M059J (cell line): ENCODE measurements around the gene GUCA2A. TPM values are rescaled to one million over a fixed set of nuclear protein-coding genes. Genes with fewer than 3 reads are reported as not detected.
"Not testable (repeated sequence)": the region's sequence is repeated elsewhere in the genome, so short reads cannot be mapped to it uniquely, and the experiment has no call there.

Experiments used
- DNase-seq: peaks from one replicate; pipeline ENCODE4 v3.0.0-alpha.2; 2012; ENCODE audit warnings: low read depth
- total RNA-seq: library from RNA; depleted of rRNA; stranded (reverse); fragments of >200 nt; shearing (Covaris generic); gene quantifications from 2 replicates; pipeline ENCODE4 v1.2.3, GENCODE V29; 2014; rRNA removed

Gene GUCA2A, protein sequence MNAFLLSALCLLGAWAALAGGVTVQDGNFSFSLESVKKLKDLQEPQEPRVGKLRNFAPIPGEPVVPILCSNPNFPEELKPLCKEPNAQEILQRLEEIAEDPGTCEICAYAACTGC
- total RNA-seq, result not detected in 2 replicates

DNA sequence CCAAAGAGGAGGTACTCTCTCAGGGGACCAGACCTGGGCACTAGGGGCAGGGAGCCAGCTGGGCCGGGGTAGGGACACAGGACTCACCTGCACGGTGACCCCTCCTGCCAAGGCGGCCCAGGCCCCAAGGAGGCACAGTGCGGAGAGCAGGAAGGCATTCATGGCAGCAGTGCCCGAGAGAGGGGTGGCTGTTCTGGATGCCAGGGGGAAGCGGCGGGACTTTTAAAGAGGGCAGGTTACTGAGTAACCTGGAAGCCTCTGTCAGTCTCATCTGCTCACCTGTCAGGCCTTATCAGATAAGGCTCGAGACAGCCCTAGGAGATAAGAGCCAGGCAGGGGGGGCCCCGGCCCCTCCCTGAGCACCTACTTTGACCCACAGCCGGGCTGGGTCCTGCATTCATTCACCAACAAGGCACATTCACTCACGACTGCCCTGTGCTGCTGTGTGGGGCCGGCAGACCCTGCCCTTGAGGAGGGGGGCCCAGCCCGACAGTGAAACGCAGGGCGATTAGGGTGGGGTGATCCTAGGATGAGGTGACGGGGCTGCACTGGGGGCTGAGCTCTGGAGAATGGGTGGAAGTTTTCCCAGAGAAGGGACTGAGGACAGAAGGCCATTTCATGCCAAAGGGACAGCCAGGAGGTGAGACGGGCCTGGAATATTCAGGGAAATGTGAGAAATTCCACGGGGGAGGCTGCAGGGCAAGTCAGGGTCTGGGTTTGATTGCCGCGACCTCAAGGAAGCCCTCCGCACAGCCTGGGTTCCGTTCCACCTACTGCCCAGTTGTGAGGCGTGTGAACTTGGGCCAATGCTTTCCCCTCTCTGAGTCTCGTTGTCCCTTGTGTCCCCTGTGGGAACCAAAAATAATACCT is at the start of gene GUCA2A:
TSS of gene GUCA2A (minus strand) at position 195 of the 870 bp plus-strand sequence. CDS start at position 162, 33 bp downstream.
- DNase-seq, result no peak

DNA sequence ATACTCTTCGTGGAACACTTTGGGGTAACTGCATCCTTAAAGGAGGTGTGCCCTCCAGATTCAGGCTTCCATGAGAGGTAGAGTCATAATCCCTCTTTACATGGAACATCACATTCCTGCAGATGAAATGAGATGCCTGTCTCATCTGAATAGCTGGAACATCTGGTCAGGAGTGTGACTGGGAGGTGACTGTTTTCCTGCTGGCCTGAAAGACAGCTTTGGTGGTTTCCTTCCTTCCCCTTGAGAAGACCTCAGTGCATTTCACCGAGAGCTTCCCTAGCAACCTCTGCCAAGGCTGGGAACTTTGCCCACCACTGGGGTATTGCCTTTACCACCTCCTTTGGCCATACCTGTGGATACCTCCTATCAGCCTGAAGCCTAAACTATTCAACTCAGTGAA is 46.7 kb upstream of the GUCA2A start:
- peak; percentile 60 for DNase-seq

DNA sequence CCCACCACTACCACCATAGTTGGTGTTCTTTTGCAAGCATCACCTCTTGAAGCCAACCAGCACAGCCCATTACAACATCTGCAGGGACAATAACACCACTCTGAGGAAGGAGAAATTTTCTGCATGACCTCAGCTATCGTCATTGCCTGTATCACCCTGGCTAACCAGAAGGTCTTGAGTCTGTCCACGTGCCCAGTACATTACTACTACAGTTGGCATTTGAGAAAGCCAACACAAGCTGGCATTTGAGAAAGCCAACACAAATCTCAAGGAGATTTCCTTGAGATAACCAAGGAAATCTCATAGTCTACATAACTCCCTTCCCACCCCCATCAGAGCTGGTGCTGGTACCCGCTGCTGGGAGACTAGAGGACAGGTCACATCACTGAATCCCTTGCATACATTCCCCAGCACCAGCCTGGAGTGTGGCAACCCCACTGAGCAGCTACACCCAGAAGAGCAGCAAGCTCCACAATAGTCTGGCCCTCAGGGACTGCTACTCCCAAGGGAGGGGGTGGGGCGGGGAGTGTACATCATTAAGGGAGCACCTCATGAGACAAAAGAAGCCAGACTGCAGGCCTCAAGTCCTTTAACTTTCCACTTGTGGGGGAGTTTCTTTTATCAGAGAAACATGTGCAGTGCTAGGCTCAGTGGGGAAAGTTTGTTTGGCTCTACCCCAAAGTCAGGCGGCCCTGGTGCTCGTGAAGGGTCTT is 46.0 kb upstream of the GUCA2A start:
- DNase-seq, result peak; percentile 88

DNA sequence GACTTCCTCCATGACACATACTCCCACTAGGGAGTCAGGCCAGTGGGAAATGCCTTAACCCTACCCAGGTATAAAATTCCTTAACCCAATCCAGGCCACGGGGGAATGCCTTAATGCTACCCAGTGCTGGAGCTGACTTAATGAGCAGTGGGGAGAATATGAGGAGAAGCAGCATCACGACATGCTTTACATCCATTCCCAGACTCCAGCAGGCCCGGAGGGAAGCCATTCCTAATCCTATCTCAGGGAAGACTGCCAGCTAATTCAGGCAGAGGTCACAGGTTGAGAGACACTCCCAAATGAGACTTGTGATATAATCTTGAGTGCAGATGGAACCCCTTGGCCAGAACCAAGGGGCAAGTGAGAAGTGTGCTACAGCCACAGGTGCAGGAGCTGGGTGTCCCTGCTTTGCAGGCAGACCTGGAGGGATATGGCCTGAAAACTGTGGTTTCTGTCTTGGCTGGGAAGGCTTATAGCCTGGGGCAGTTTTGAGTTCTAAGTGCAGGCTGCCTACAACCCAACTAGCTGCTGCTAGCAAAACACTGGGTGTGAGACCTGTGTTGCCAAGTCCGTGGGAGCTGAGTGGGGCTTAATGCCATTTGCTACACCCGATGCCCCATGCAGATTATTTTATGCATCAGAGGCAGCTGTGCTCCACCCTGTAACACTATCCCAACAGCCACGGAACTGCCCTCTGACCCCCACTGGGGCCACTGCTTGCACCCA is 45.1 kb upstream of the GUCA2A start:
- peak; percentile 84 for DNase-seq

DNA sequence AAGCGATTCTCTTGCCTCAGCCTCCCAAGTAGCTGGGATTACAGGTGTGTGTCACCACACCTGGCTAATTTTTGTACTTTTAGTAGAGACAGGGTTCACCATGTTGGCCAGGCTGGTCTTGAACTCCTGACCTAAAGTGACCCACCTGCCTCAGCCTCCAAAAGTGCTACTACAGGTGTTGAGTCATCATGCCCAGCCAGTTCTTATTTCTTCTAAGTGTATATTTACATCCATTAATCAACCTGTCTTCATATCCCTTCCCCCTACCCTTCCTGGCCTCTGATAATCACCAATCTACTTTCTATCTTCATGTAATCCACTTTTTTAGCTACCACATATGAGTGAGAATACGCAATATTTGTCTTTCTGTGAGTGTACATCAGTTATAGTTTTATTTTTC is 42.4 kb upstream of the GUCA2A start:
- not testable (repeated sequence) for DNase-seq

DNA sequence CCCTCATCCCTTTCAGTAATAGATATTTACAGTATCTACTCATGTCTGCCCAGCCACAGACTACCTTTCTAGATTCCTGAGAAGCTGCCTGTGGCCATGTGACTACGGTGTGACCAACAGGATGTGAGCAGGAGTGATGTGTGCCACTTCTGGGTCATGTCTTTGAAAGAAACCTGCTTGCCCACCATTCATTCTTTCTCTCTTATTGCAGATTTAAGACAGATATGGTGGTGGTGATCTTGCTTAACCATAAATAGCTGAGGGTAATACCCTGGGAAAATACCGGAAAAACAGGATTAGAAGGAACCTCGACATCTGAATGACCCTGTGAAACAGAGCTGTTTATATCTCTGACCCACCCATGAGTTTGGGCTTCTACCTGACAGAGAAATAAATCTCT is 41.6 kb upstream of the GUCA2A start:
- peak; percentile 25 for DNase-seq

DNA sequence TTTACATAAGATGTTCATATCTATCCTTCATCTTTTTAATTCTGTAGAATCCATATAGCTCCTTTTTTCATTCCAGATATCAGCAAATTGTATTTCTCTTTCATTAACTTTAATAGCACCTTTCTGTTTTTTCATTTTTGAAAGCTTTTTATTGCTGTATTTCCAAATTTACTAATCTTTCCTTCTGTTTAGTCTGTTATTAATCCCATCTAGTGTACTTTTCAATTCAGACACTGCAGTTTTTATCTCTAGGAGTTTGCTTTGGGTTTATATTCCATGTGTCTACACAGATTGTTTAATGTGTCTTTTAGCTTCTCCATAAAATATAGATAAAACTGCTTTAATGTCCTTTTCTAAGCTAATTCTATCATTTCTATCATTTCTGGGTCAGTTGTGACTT is 37.4 kb upstream of the GUCA2A start:
- DNase-seq, result no peak

DNA sequence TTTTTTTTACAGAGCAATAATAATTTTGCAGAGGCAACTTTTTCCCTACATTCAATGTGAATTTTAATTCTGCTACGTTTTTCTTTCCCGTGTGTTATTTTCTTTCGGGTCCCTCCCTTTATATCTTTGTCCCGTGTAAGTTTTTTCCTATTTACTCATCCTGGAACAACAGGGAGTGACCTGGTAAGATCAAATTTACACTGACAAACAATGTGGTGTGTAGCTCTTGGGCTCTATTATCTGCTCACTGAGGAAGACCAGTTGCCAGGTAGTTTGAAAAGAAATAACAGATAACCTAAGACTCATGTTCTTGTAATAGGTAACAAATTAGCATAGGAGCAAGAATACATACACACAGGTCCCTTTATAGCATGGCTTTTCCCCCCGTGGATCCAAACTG is 33.7 kb upstream of the GUCA2A start:
- no peak for DNase-seq

DNA sequence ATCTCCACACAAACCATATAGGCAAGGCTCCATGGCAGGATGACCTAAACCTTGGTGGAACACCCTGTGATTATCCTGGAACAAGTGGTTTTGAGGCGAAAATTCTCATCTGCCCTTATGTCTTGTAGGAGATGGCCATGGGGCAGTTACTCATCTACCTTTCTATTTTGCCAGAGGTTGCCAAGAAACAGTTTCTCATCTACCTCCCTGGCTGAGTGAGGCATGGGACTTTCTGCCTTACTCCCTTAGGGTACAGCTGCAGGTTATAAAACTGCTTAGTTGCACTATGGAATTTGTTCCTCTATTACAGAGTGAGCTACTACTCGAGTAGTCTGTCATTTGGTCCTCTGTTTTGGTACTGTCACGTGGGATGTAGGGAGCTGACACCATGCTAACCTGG is 31.3 kb upstream of the GUCA2A start:
- DNase-seq, result peak; percentile 70

DNA sequence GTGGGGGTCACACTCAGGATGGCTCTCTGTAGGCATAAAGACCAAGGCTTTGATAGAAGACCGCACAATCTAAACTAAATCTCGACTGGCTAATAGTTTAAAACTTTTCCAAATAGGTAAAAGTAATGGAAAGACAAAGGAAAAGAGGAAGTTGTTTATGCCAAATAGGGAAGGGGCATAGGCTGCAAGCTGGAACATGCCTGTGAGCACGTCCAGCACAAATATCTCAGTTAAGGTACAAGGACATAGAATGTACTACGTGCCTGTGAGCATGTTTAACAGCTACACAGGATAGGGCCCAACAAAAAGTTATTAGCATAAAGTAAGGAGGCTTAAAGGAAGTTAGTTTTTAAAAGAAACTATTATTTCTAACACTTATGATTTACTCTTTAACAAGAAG is 27.6 kb upstream of the GUCA2A start:
- DNase-seq, result no peak

DNA sequence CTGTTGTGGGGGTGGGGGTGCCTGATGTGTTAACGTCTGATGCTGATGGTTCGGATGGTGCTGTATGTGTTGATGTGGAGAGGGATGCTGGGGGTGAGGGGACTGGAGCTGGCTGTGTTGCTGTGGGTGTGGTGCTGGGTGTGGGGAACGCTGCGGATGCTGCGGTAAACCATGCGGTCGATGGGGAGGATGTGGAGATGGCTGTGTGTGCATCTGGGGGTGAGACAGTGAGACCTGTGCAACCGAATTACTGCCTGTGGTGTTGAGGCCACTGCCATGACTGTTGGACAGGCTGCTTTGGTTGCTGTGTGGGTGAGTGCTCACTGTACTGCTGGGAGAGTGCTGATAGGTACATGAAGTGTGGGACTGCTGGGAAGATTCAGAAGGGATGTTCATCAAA is 26.8 kb upstream of the GUCA2A start:
- DNase-seq, result no peak

DNA sequence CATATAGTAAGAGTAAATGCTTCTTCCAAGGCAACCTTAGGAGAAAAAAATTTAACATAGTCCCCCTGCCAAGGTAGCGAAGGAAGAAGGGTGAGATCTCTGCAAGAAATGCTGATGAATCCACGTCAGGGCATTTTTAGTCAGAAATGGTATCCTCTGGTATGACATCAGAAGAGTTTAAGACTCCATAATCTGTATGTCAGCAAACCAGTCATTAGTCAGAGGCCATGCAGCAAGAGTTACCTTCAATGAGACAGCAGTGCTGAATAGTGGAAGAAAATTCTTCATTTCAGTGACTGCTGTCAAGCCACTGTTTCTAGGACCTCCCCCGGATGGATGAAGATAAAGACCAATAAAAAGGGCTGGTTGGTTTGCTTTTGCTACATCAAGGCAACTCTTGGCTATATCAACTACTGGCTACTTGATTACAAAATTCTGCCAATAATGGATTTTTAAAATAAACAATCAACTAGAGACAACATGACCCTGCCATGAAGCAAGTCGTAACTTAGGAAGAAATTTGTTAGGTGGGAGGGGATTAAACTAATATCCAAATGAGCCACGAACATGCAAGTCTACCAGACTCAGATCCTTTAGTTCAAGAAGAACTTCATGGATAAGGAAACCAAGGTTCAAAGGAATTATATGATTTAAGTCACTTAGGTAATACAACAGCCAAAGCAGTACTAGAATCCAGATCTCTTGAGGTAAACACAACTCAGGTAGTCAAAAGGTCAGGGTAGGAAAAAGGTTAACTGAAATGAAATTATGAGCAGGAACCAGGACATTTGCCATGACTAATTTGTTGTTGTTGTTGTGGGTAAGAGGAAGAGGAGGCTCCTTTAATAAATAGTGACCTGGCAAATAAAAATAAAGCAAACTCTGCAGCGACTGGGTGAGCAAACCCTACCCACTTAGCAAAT is 25.6 kb upstream of the GUCA2A start:
- DNase-seq, result no peak

DNA sequence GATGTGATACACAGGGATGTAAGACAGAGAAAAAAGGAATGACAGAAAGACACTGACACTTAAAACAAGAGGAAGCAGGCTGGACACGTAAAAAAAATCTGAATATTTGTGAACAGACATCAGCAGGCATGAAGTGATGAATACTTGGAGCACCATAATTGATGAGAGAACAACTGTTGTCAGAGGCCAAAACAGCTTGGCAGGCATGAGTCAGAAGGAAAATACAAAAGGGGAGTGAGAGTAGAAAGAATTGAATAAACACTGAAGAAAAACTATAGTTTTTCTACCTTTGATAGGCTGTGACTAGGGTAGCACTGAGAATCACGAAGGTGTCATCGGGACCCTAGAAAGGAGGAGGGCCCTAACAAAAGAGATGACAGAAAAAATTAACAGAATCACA is 21.6 kb upstream of the GUCA2A start:
- DNase-seq, result peak; percentile 50

DNA sequence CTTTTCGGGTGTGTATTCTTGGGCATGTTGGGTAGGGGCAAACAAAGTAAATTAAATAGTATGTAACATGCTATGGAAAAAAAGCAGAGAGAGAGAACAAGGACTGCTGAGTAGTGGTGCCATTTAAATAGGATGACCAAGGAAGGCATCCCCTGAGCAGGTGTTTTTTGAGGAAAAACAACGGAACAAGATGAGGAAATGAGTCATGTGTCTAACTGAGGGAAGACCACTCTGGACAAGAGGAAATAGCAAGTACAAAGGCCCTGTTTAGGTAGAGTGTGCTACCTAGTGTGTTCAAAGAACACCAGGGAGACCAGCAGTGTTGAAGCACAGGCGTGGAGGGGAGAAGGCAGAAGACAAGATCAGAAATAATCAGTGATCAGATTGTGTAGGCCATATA is 20.1 kb upstream of the GUCA2A start:
- DNase-seq, result no peak

DNA sequence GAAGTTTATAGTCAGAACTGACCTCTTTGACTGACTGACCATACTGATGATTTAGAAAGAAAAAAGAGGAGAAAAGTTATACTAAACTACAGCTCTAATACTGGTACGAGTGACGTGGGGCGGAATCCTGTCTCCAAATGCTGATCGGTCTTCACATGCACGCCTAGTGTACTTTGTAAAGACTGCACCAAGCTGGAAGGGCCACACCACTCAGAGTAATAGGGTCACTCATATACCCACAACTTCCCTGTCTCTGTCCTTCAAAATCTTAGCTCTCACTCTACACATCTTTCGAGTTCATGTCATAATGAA is 19.4 kb upstream of the GUCA2A start:
- DNase-seq, result no peak

DNA sequence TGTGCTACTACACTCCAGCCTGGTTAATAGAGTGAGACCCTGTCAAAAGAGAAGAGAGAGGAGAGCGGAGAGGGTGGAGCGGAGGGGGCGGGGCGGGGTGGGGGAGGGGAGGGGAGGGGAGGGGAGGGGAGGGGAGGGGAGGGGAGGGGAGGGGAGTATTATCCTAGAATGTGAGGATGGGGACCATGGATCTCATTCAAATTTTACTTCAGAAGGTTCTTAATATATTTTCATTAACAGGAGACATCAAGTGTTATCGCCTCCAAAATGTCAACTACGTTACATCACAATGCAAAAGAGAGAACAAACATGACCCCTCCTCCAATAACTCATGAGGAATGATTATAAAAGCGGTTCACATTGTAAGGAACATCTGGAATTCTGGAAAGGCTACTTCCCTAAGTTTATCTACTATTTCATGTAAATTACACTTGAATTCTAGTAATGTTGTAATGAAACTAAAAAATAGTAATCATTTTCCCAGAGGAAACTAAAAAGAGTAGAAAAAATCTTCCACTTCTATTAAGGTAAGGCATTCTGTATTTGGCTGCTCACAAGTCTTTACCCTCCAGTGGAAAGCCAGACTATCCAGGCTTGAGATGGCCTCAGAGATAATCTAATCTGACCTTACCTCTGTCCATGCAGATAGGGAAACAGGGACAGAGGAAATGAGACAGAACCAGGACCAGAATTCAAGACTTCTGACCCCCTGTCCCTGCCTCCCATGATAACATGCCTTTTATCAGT is 18.8 kb upstream of the GUCA2A start:
- DNase-seq, result no peak

DNA sequence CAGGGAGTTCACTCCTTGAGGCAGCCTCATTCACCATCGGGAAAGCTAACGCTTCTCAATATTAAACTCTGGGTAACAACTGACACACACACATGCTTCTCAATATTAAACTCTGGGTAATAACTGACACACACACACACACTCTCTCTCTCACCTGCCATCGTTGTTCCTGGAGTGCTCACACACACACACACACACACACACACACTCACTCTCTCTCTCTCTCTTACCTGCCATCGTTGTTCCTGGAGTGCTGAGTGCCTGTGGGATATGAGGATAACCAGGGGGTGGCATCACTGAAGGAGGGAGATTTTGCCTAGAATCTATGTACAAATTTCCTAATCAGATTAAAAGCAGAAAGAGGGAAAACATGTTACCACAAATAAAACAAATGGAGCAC is 17.1 kb upstream of the GUCA2A start:
- DNase-seq, result no peak

DNA sequence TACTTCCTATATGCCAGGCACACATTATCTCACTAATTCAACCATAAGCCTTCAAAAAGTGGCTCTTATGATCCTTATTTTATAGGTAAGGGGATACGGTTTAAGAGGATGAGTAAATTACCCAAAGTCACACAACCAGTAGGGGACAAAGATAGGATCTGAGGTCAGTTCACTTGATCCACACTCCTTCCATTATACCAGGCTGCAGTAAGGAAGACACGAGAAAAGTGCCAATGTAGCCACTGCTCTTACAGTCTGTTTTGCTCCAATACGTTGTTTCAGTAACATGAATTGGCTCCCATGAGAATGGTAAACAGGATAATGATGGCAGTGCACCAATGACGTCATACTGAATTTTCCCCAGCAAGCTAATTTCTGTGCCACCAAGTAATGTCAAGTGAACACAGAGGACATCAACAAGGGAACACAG is 15.4 kb upstream of the GUCA2A start:
- no peak for DNase-seq

DNA sequence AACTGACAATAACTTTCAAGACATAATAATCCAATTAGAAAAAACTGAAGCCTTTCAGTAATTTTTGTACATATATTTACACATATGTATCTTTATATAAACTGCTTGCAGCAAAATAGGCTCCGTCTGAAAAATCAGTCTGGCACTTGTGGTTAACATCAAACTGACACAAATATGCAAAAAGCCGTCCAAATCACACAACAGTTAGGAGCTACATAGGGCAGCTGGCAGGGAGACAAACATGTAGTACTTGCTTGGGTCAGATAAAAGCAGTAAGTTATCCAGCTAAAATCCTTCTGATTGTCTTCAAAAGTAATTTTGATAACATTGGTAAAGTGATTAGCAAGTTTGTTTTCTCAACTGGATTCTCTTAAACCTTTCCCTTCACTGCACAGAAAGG is 14.7 kb upstream of the GUCA2A start:
- peak; percentile 19 for DNase-seq

DNA sequence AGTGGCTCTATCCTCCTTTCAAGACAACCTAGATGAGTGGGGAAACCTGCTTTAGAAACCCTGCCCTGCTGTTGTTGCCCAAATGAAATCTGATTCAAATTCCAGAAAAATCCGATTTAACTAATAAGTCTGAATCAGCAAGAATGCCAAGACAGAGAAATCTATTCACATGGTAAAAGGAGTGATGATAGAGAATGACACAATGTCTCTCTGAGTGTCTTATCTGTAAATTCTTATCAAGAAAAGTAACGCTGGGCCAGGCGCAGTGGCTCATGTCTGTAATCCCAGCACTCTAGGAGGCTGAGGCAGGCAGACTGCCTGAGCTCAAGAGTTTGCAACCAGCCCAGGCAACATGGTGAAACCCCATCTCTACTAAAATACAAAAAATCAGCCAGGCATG is 13.7 kb upstream of the GUCA2A start:
- DNase-seq, result no peak
